Activated B cell treated with CpG ODN at 0.5 μM for 24 hours (primary cell): ENCODE data around the gene ZFHX3. TPM values are rescaled to one million over a fixed set of nuclear protein-coding genes. Genes with fewer than 3 reads are reported as not detected.

Experiments used
- ATAC-seq: fragments of 200-7000 bp; cut with Tn5 transposase; one replicate; pipeline ENCODE4 v1.10.0; 2021; ENCODE audit warnings: low read depth, mild to moderate bottlenecking, moderate library complexity
- CTCF ChIA-PET: fragments of 350-600 bp; sonication (Branson Sonifier 250); formaldehyde crosslinking; loops from one replicate; lab custom pipeline; 2021; ENCODE audit warnings: antibody characterized with exemption; lab: Charles Lee
- POLR2A ChIA-PET: fragments of 350-600 bp; sonication (Branson Sonifier 250); formaldehyde crosslinking; loops from one replicate; lab custom pipeline; 2021; ENCODE audit warnings: antibody characterized with exemption; lab: Charles Lee
- DNase-seq: peaks from one replicate; pipeline ENCODE4 v3.0.0; 2022
- H3K27ac Mint-ChIP-seq: one replicate; pipeline ENCODE4 v1.8.0; 2020; ENCODE audit warnings: mixed read lengths
- H3K27me3 Mint-ChIP-seq: one replicate; pipeline ENCODE4 v1.8.0; 2021; ENCODE audit warnings: mixed read lengths
- H3K36me3 Mint-ChIP-seq: one replicate; pipeline ENCODE4 v1.8.0; 2021; ENCODE audit warnings: low read depth, mixed read lengths
- H3K4me1 Mint-ChIP-seq: one replicate; pipeline ENCODE4 v1.8.0; 2021; ENCODE audit warnings: mixed read lengths
- H3K4me3 Mint-ChIP-seq: one replicate; pipeline ENCODE4 v1.8.0; 2020; ENCODE audit warnings: mild to moderate bottlenecking, mixed read lengths
- H3K9me3 Mint-ChIP-seq: one replicate; pipeline ENCODE4 v1.8.0; 2020; ENCODE audit warnings: mixed read lengths
- CTCF ChIP-seq: fragments of 200-600 bp; IDR thresholded peaks from one replicate; pipeline ENCODE4 v1.8.0; 2022; ENCODE audit warnings: antibody characterized with exemption, mild to moderate bottlenecking
- intact Hi-C: fragments of 100-400 bp; cut with micrococcal nuclease; formaldehyde crosslinking; loops from one replicate; pipeline ENCODE4 v1.15.1; 2024
- total RNA-seq: library from RNA; stranded (reverse); gene quantifications from 2 replicates; pipeline ENCODE4 v1.2.3, GENCODE V29; 2022

Gene ZFHX3
- total RNA-seq, 1 donor from 2014 or later: 9.2 TPM

DNA sequence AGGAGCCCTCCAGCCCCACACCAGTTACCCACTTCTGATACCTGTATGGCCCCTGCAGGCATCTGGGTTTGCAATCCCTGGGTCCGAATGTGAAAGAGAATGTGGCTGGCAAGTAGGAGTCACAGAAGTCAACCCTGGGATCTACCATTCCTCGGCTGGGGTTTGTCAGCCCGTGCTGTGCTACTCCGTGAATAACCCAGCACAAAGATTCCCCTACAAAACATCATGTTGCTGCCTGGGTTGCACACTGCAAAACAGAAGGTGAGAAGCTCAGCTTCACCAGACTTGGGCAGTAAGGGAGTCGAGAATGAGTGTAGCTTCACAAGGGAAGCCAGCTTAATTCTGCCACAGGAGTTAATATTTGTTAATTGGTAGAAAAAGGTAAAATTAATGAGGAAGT, 137.1 kb downstream of the ZFHX3 start:
- H3K27ac Mint-ChIP-seq: no peak overlapping the region
- H3K4me3 Mint-ChIP-seq: no peak overlapping the region
- H3K9me3 Mint-ChIP-seq: no peaks in the 10 kb centered on the region
- no peaks in the 10 kb centered on the region for H3K36me3 Mint-ChIP-seq
- no peak for ATAC-seq
- peaks cover 11% of the 10 kb centered on the region for H3K4me1 Mint-ChIP-seq
- H3K27me3 Mint-ChIP-seq: no peaks in the 10 kb centered on the region
- intact Hi-C loops: no loop called here
- TF ChIP-seq CTCF: no peak
- CTCF ChIA-PET: no interaction called here
- no peak for DNase-seq
- POLR2A ChIA-PET: no interaction called here

DNA sequence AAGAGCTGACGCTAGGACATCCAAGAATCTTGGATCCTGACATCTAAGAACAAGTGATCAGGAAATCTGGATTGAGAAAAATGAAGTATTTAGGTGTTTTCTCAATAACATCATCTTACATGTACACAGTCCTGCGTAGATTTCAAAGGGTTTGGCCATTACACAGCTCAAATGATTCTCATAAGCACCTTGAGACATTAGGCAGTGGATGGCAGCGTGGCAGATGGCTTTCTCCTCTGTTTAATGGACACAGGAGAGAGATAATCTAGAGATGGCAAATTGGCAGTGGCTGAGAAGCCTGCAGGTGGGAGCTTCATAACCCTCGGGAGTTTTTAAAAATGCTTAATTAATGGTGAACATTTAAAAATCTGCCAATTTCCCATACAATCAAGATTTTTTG, 137.5 kb downstream of the ZFHX3 start:
- DNase-seq (no peak), ATAC-seq (no peak)
- no peak overlapping the region for H3K4me3 Mint-ChIP-seq
- H3K27ac Mint-ChIP-seq: no peak overlapping the region
- intact Hi-C loops: no loop called here
- H3K9me3 Mint-ChIP-seq: no peaks in the 10 kb centered on the region
- no peak for TF ChIP-seq CTCF
- H3K36me3 Mint-ChIP-seq: no peaks in the 10 kb centered on the region
- no peaks in the 10 kb centered on the region for H3K27me3 Mint-ChIP-seq
- H3K4me1 Mint-ChIP-seq: peaks cover 11% of the 10 kb centered on the region
- ChIA-PET CTCF (no interaction called here), POLR2A (no interaction called here)

GRCh38 chr16:72909196-72909595, 138.7 kb downstream of the ZFHX3 start:
- TF ChIP-seq CTCF: no peak
- no peaks in the 10 kb centered on the region for H3K27me3 Mint-ChIP-seq
- CTCF ChIA-PET: no interaction called here

GRCh38 chr16:72908362-72909167, 139.4 kb downstream of the ZFHX3 start:
- peak; percentile 65 for ATAC-seq
- Mint-ChIP-seq H3K27ac (peak overlapping the region; percentile 59), H3K4me1 (peaks cover 11% of the 10 kb centered on the region), H3K36me3 (no peaks in the 10 kb centered on the region), H3K27me3 (no peaks in the 10 kb centered on the region), H3K9me3 (no peaks in the 10 kb centered on the region), H3K4me3 (no peak overlapping the region)
- ChIA-PET POLR2A (interaction anchor here (0.6 kb wide), 1 partner anchor 122 kb away, joined by 3 read pairs; no protein-coding TSS in a partner anchor), CTCF (interaction anchor here (0.6 kb wide), 1 partner anchor 11 kb away, joined by 3 read pairs; no protein-coding TSS in a partner anchor)
- intact Hi-C loops: no loop called here
- no peak for DNase-seq
- TF ChIP-seq CTCF: no peak

More at GRCh38 chr16:72909196-72909595, 138.7 kb downstream of the ZFHX3 start:
- ATAC-seq: no peak
- H3K4me3 Mint-ChIP-seq: no peak overlapping the region
- H3K27ac Mint-ChIP-seq: no peak overlapping the region
- no peaks in the 10 kb centered on the region for H3K36me3 Mint-ChIP-seq
- H3K9me3 Mint-ChIP-seq: no peaks in the 10 kb centered on the region
- POLR2A ChIA-PET: no interaction called here
- intact Hi-C loops: no loop called here
- no peak for DNase-seq
- peaks cover 11% of the 10 kb centered on the region for H3K4me1 Mint-ChIP-seq

DNA sequence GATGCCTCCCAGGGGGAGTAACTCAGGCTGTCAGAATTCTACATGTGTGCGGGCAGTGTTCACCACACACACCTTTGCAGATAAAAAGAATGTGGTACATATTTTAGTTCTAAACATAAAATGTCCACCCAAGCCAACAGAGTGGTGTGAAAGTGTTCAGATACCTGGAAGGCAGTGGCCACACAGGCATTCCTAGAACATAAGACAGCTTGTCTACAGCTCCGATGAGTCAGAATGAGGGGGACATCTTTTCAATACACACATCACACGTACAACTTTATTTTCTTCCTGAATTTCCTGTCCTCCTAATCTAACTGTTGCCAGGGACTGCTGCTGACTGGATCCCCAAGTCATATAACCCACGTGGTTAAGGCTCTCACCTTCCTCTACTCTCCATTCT, 142.3 kb downstream of the ZFHX3 start:
- H3K27ac Mint-ChIP-seq: no peak overlapping the region
- no peak for ATAC-seq
- intact Hi-C loops: no loop called here
- H3K4me3 Mint-ChIP-seq: no peak overlapping the region
- no peaks in the 10 kb centered on the region for H3K36me3 Mint-ChIP-seq
- POLR2A ChIA-PET: no interaction called here
- no peaks in the 10 kb centered on the region for H3K9me3 Mint-ChIP-seq
- H3K4me1 Mint-ChIP-seq: peaks cover 11% of the 10 kb centered on the region
- TF ChIP-seq CTCF: no peak
- DNase-seq: no peak
- CTCF ChIA-PET: no interaction called here
- H3K27me3 Mint-ChIP-seq: no peaks in the 10 kb centered on the region
